IMR-90 (cell line): Measurements from ENCODE around the gene ZDBF2. TPM values are rescaled to one million over a fixed set of nuclear protein-coding genes. Genes with fewer than 3 reads are reported as not detected.

ENCODE experiments used
- ATAC-seq: fragments of 200-7000 bp; cut with Tn5 transposase; 2 replicates; pipeline ENCODE4 v1.9.1; 2020; ENCODE audit warnings: low read depth, mild to moderate bottlenecking, moderate library complexity
- BruUV-seq: library from RNA; stranded (reverse); fragments of 400-500 nt; replicated peaks from 2 replicates; lab custom pipeline; 2021; lab: Mats Ljungman, UMichigan
- CTCF ChIA-PET: fragments of 300-600 bp; formaldehyde crosslinking; extraction: SDS; loops from one replicate; lab custom pipeline; 2021; ENCODE audit warnings: antibody characterized with exemption; lab: Yijun Ruan, JAX
- POLR2A ChIA-PET: fragments of 300-600 bp; sonication (Branson Sonifier 250); formaldehyde crosslinking; loops from one replicate; lab custom pipeline; 2022; ENCODE audit warnings: antibody characterized with exemption; ENCODE audit not compliant: unreplicated experiment; lab: Charles Lee
- DNase-seq: peaks from one replicate; pipeline ENCODE4 v3.0.0; 2013
- H2AFZ ChIP-seq: replicated peaks from 2 replicates; pipeline ENCODE3; 2013; ENCODE audit warnings: low read length, mild to moderate bottlenecking; ENCODE audit not compliant: poor library complexity
- H2AK5ac ChIP-seq: 2 replicates; pipeline ENCODE4 v1.6.1; 2013; ENCODE audit warnings: low read depth, low read length, inconsistent platforms
- H2AK9ac ChIP-seq: replicated peaks from 2 replicates; pipeline ENCODE3; 2013; ENCODE audit warnings: mild to moderate bottlenecking, low read depth, low read length, moderate library complexity; ENCODE audit not compliant: poor library complexity
- H2BK120ac ChIP-seq: 2 replicates; pipeline ENCODE4 v1.6.1; 2013; ENCODE audit warnings: low read depth, low read length, inconsistent platforms
- H2BK15ac ChIP-seq: 3 replicates; pipeline ENCODE4 v1.6.1; 2013; ENCODE audit warnings: low read depth, low read length, inconsistent platforms
- H2BK20ac ChIP-seq: 2 replicates; pipeline ENCODE4 v1.6.1; 2013; ENCODE audit warnings: low read depth, mild to moderate bottlenecking, inconsistent platforms, low read length, moderate library complexity
- H2BK5ac ChIP-seq: 2 replicates; pipeline ENCODE4 v1.6.1; 2013; ENCODE audit warnings: mild to moderate bottlenecking, low read depth, low read length, inconsistent platforms; ENCODE audit not compliant: poor library complexity, severe bottlenecking
- H3K14ac ChIP-seq: replicated peaks from 2 replicates; pipeline ENCODE4 v1.6.1; 2013; ENCODE audit warnings: low read depth, low read length, inconsistent platforms
- H3K18ac ChIP-seq: 2 replicates; pipeline ENCODE4 v1.6.1; 2013; ENCODE audit warnings: low read depth, low read length, control low read depth
- H3K23ac ChIP-seq: 2 replicates; pipeline ENCODE4 v1.6.1; 2013; ENCODE audit warnings: low read depth, low read length, inconsistent platforms
- H3K27ac ChIP-seq: 2 replicates; pipeline ENCODE4 v1.5.1; 2013; ENCODE audit warnings: mild to moderate bottlenecking, control low read depth, low read length; ENCODE audit not compliant: insufficient read depth
- H3K27me3 ChIP-seq: 2 replicates; pipeline ENCODE4 v1.6.1; 2013; ENCODE audit warnings: low read length; ENCODE audit not compliant: control insufficient read depth, insufficient read depth
- H3K36me3 ChIP-seq: 2 replicates; pipeline ENCODE4 v1.6.1; 2013; ENCODE audit warnings: low read length, mixed read lengths; ENCODE audit not compliant: control insufficient read depth, insufficient read depth
- H3K4ac ChIP-seq: 2 replicates; pipeline ENCODE4 v1.6.1; 2013; ENCODE audit warnings: low read depth, low read length, inconsistent platforms
- H3K4me1 ChIP-seq: 2 replicates; pipeline ENCODE4 v1.6.1; 2013; ENCODE audit warnings: low read length, mixed read lengths; ENCODE audit not compliant: control insufficient read depth, insufficient read depth
- H3K4me2 ChIP-seq: 2 replicates; pipeline ENCODE4 v1.6.1; 2013; ENCODE audit warnings: low read depth, mild to moderate bottlenecking, control low read depth, low read length, moderate library complexity
- H3K4me3 ChIP-seq: 2 replicates; pipeline ENCODE4 v1.5.1; 2013; ENCODE audit warnings: low read depth, mild to moderate bottlenecking, control low read depth, low read length, moderate library complexity; ENCODE audit not compliant: insufficient read depth
- H3K56ac ChIP-seq: 2 replicates; pipeline ENCODE4 v1.6.1; 2013; ENCODE audit warnings: low read length, inconsistent platforms; ENCODE audit not compliant: insufficient read depth; ENCODE audit errors: extremely low read depth
- H3K79me1 ChIP-seq, 2 experiments: 2 replicates each; pipeline ENCODE4 v1.6.1; 2013; ENCODE audit warnings: low read length in 2 of 2, inconsistent platforms in 1 of 2, low read depth in 1 of 2
- H3K9ac ChIP-seq: 2 replicates; pipeline ENCODE4 v1.6.1; 2013; ENCODE audit warnings: low read depth, low read length, control low read depth
- H3K9me1 ChIP-seq: 2 replicates; pipeline ENCODE4 v1.6.1; 2013; ENCODE audit warnings: low read length, inconsistent platforms; ENCODE audit not compliant: insufficient read depth
- H3K9me3 ChIP-seq: 2 replicates; pipeline ENCODE4 v1.6.1; 2013; ENCODE audit warnings: low read length; ENCODE audit not compliant: control insufficient read depth, insufficient read depth
- H4K20me1 ChIP-seq: 2 replicates; pipeline ENCODE4 v1.6.1; 2013; ENCODE audit warnings: low read length, inconsistent platforms; ENCODE audit not compliant: insufficient read depth
- H4K5ac ChIP-seq: 2 replicates; pipeline ENCODE4 v1.6.1; 2013; ENCODE audit warnings: mild to moderate bottlenecking, low read depth, low read length, control low read depth
- H4K8ac ChIP-seq, 2 experiments: 2 replicates each; pipeline ENCODE4 v1.6.1; 2013; ENCODE audit warnings: low read depth in 2 of 2, low read length in 2 of 2, control low read depth in 1 of 2, inconsistent platforms in 1 of 2
- H4K91ac ChIP-seq: 2 replicates; pipeline ENCODE4 v1.6.1; 2013; ENCODE audit warnings: low read depth, low read length, inconsistent platforms; ENCODE audit not compliant: insufficient read depth
- BHLHE40 ChIP-seq: fragments of 150-350 bp; IDR thresholded peaks from 2 replicates; pipeline ENCODE4 v1.6.1; 2016; ENCODE audit warnings: mild to moderate bottlenecking, low read depth, low read length
- CEBPB ChIP-seq: IDR thresholded peaks from 2 replicates; pipeline ENCODE4 v1.6.1; 2012; ENCODE audit warnings: low read depth, low read length, improper control_type of control experiment
- CHD1 ChIP-seq: IDR thresholded peaks from 2 replicates; pipeline ENCODE4 v1.6.1; 2012; ENCODE audit warnings: low read depth, low read length, improper control_type of control experiment
- CTCF ChIP-seq: conservative IDR thresholded peaks from 2 replicates; pipeline ENCODE4 v1.5.1; 2012; ENCODE audit warnings: mild to moderate bottlenecking, low read depth, low read length, improper control_type of control experiment
- ELK1 ChIP-seq: fragments of 150-350 bp; IDR thresholded peaks from 2 replicates; pipeline ENCODE4 v1.6.1; 2016; ENCODE audit warnings: low read depth, mild to moderate bottlenecking, low read length, moderate library complexity, borderline replicate concordance
- FOS ChIP-seq: fragments of 150-350 bp; IDR thresholded peaks from 2 replicates; pipeline ENCODE4 v1.6.1; 2016; ENCODE audit warnings: low read depth, low read length
- MAFK ChIP-seq: IDR thresholded peaks from 2 replicates; pipeline ENCODE4 v1.6.1; 2012; ENCODE audit warnings: low read depth, low read length, improper control_type of control experiment
- MAZ ChIP-seq: IDR thresholded peaks from 2 replicates; pipeline ENCODE4 v1.6.1; 2012; ENCODE audit warnings: low read depth, mild to moderate bottlenecking, low read length, improper control_type of control experiment, moderate library complexity, borderline replicate concordance
- MXI1 ChIP-seq: IDR thresholded peaks from 2 replicates; pipeline ENCODE4 v1.6.1; 2012; ENCODE audit warnings: low read depth, mild to moderate bottlenecking, low read length, moderate library complexity, borderline replicate concordance
- NFE2L2 ChIP-seq: fragments of 150-350 bp; IDR thresholded peaks from 2 replicates; pipeline ENCODE4 v1.6.1; 2016; ENCODE audit warnings: low read depth, mild to moderate bottlenecking, low read length
- POLR2A ChIP-seq: IDR thresholded peaks from 2 replicates; pipeline ENCODE4 v1.6.1; 2012; ENCODE audit warnings: mild to moderate bottlenecking, low read depth, low read length
- RAD21 ChIP-seq: IDR thresholded peaks from 2 replicates; pipeline ENCODE4 v1.6.1; 2012; ENCODE audit warnings: low read length, improper control_type of control experiment
- RCOR1 ChIP-seq: IDR thresholded peaks from 2 replicates; pipeline ENCODE4 v1.6.1; 2012; ENCODE audit warnings: mild to moderate bottlenecking, low read length, improper control_type of control experiment; ENCODE audit not compliant: insufficient replicate concordance
- RFX5 ChIP-seq: IDR thresholded peaks from 2 replicates; pipeline ENCODE4 v1.8.0; 2012; ENCODE audit warnings: low read depth, mild to moderate bottlenecking, low read length, moderate library complexity
- SMC3 ChIP-seq: fragments of 150-350 bp; IDR thresholded peaks from 2 replicates; pipeline ENCODE4 v1.6.1; 2016; ENCODE audit warnings: low read depth, mild to moderate bottlenecking, antibody characterized with exemption, low read length, moderate library complexity
- USF2 ChIP-seq: fragments of 150-350 bp; IDR thresholded peaks from 2 replicates; pipeline ENCODE4 v1.6.1; 2017; ENCODE audit warnings: mild to moderate bottlenecking, antibody characterized with exemption, low read length, low read depth
- WGBS, 2 experiments: methylation state at CpG; one replicate each; pipeline versions ENCODE4 v1.1.5 to v1.1.7; 2013; ENCODE audit warnings: missing lambda C conversion rate in 2 of 2; ENCODE audit not compliant: insufficient read length in 1 of 2; ENCODE audit errors: extremely low coverage in 2 of 2; 5-methylcytosine and 5-hydroxymethylcytosine counted together
- dilution Hi-C: fragments of 300-500 bp; cut with HindIII; formaldehyde crosslinking; loops from one replicate; pipeline ENCODE4 v1.14.3; 2018; ENCODE audit warnings: low sequenced_read_pairs; ENCODE audit not compliant: unreplicated experiment
- in situ Hi-C: fragments of 300-500 bp; cut with MboI; formaldehyde crosslinking; loops from 3 replicates; pipeline ENCODE4 v1.14.3; 2019; ENCODE audit warnings: low sequenced_read_pairs, inconsistent platforms, mixed read lengths
- intact Hi-C: fragments of 100-400 bp; cut with micrococcal nuclease; formaldehyde crosslinking; loops from 2 replicates; pipeline ENCODE4 v1.10.0; 2022
- polyA plus RNA-seq, 3 experiments: library from polyadenylated mRNA; depleted of rRNA; stranded (reverse); fragments of >200 nt; gene quantifications; 2 replicates each; pipeline ENCODE4 v1.2.3, GENCODE V29; 2012; ENCODE audit warnings: low replicate concordance in 1 of 3
- total RNA-seq: library from RNA; depleted of rRNA; stranded (reverse); fragments of >200 nt; gene quantifications from 2 replicates; pipeline ENCODE4 v1.2.3, GENCODE V29; 2012

ZDBF2 gene
- total and polyA plus RNA-seq, 2 of the 4 experiments (the other 2 are of a cell fraction): 1.9 to 10.2 TPM

- H2AFZ ChIP-seq: no peak overlapping the region
- dilution Hi-C loops (no loop called here), in situ Hi-C loops (no loop called here), intact Hi-C loops (no loop called here)
- no peak overlapping the region for H4K5ac ChIP-seq
- H2BK20ac ChIP-seq: no peak overlapping the region
- H4K91ac ChIP-seq: no peak overlapping the region
- no peak overlapping the region for H3K27ac ChIP-seq
- DNase-seq: no peak
- ChIA-PET CTCF (no interaction called here), POLR2A (no interaction called here)
- peaks cover 3% of the 10 kb centered on the region for H3K27me3 ChIP-seq
- whole genome bisulfite sequencing, 2 experiments: no CpG with 5 or more reads among the region's 5 CpGs
- no peak for ATAC-seq
- BruUV-seq: no TSS peak
- H2BK5ac ChIP-seq: no peak overlapping the region
- H3K9me1 ChIP-seq: no peaks in the 10 kb centered on the region
- H3K56ac ChIP-seq: no peak overlapping the region
- no peak overlapping the region for H3K18ac ChIP-seq
- H3K4me2 ChIP-seq: no peak overlapping the region
- H3K36me3 ChIP-seq: no peaks in the 10 kb centered on the region
- TF ChIP-seq POLR2A: no peak
- no peak for TF ChIP-seq RCOR1
- no peak for TF ChIP-seq RFX5
- no peak for TF ChIP-seq CTCF
- no peak for TF ChIP-seq USF2
- TF ChIP-seq MAZ: no peak
- no peak for TF ChIP-seq MAFK
- no peak for TF ChIP-seq SMC3
- TF ChIP-seq CEBPB: no peak
- no peak for TF ChIP-seq ELK1
- TF ChIP-seq MXI1: no peak
- TF ChIP-seq CHD1: no peak
- no peak for TF ChIP-seq RAD21
- no peak for TF ChIP-seq FOS
- TF ChIP-seq BHLHE40: no peak
- TF ChIP-seq NFE2L2: no peak
- H3K4ac ChIP-seq: no peak overlapping the region
- H4K20me1 ChIP-seq: no peaks in the 10 kb centered on the region
- no peaks in the 10 kb centered on the region for H3K9me3 ChIP-seq
- H3K9ac ChIP-seq: no peak overlapping the region
- H3K14ac ChIP-seq: no peak overlapping the region
- H3K4me3 ChIP-seq: no peak overlapping the region
- no peak overlapping the region for H4K8ac ChIP-seq
- no peak overlapping the region for H2BK15ac ChIP-seq
- no peaks in the 10 kb centered on the region for H3K4me1 ChIP-seq
- no peaks in the 10 kb centered on the region for H3K79me1 ChIP-seq
- H2AK9ac ChIP-seq: no peak overlapping the region
- H2AK5ac ChIP-seq: no peak overlapping the region
- no peak overlapping the region for H2BK120ac ChIP-seq
- H3K23ac ChIP-seq: no peak overlapping the region
These were observed 48.8 kb upstream of the ZDBF2 start for GRCh38 chr2:206225435-206226232.
